ENCODE results near the gene SLC9A9.

DNA sequence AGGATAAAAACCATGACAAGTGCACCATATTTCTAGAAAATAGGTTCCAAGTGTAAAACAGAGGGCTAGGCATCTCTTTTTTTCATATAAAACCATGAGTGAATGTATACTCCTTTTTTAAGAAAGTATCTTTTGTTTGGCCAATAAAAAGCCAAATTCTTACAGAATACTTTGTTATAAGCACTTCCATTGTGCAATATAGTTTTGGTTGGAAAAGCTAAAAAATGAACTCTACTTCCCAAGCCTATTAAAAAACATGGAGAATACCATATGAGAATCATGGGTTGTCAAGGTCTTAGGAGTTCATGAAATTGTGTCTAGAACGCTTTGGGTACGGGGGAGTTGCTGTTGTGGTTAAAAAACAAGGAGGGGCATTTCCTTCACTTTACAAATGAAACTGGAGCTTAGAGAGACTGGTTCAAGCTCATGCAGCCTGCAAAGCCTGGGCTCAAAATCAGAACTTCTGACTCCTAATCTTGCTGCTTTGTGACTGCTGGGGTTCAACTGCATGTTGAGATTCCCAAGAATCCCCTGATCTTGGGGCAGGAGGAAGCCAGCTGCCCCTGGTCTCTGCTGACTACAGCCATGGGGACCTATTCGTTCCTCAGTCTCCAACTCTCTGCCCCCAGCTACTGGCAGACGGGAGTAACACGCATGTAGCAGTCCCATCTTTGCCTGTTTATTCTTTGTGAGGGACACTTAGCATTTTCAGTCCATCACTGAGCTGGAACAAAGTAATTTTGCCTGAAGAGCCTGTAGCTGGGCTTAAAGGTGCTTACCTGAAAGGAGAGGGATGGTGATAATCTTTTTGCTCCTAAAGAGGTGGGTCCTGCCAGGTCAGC is 499.6 kb downstream of the SLC9A9 start:
- TF ChIP-seq, protein P1, sequence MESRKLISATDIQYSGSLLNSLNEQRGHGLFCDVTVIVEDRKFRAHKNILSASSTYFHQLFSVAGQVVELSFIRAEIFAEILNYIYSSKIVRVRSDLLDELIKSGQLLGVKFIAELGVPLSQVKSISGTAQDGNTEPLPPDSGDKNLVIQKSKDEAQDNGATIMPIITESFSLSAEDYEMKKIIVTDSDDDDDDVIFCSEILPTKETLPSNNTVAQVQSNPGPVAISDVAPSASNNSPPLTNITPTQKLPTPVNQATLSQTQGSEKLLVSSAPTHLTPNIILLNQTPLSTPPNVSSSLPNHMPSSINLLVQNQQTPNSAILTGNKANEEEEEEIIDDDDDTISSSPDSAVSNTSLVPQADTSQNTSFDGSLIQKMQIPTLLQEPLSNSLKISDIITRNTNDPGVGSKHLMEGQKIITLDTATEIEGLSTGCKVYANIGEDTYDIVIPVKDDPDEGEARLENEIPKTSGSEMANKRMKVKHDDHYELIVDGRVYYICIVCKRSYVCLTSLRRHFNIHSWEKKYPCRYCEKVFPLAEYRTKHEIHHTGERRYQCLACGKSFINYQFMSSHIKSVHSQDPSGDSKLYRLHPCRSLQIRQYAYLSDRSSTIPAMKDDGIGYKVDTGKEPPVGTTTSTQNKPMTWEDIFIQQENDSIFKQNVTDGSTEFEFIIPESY (IDR thresholded peaks at IDR 0.05), result no peak
- no peak for TF ChIP-seq FOXK2 (IDR thresholded peaks at IDR 0.05)
- TF ChIP-seq, protein P2, sequence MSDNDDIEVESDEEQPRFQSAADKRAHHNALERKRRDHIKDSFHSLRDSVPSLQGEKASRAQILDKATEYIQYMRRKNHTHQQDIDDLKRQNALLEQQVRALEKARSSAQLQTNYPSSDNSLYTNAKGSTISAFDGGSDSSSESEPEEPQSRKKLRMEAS (IDR thresholded peaks at IDR 0.05; ENCODE audit: low read depth, low read length), result no peak
- TF ChIP-seq, protein P3, sequence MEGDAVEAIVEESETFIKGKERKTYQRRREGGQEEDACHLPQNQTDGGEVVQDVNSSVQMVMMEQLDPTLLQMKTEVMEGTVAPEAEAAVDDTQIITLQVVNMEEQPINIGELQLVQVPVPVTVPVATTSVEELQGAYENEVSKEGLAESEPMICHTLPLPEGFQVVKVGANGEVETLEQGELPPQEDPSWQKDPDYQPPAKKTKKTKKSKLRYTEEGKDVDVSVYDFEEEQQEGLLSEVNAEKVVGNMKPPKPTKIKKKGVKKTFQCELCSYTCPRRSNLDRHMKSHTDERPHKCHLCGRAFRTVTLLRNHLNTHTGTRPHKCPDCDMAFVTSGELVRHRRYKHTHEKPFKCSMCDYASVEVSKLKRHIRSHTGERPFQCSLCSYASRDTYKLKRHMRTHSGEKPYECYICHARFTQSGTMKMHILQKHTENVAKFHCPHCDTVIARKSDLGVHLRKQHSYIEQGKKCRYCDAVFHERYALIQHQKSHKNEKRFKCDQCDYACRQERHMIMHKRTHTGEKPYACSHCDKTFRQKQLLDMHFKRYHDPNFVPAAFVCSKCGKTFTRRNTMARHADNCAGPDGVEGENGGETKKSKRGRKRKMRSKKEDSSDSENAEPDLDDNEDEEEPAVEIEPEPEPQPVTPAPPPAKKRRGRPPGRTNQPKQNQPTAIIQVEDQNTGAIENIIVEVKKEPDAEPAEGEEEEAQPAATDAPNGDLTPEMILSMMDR (IDR thresholded peaks at IDR 0.05 in 2 of 3, conservative IDR thresholded peaks at IDR 0.05 in 1 of 3; ENCODE audit: control insufficient read depth in 2 of 3, extremely low read depth in 1 of 3, insufficient read depth in 1 of 3, low read depth in 3 of 3, low read length in 3 of 3), result peak; percentile 34 to 39 (median 39); a peak in 4 of 6 replicates
- TF ChIP-seq POLR2A (IDR thresholded peaks at IDR 0.05; ENCODE audit: low read depth, low read length), result no peak
- no peak for TF ChIP-seq ZSCAN29 (IDR thresholded peaks at IDR 0.05)
- TF ChIP-seq NFIC (IDR thresholded peaks at IDR 0.05; ENCODE audit: low read depth, low read length), result no peak
- TF ChIP-seq MXI1 (IDR thresholded peaks at IDR 0.05; ENCODE audit: low read depth, low read length), result no peak
- TF ChIP-seq CREB1 (IDR thresholded peaks at IDR 0.05; ENCODE audit: low read depth), result no peak
